K562 (cell line): ENCODE measurements around the gene FBXO10. TPM values are rescaled to one million over a fixed set of nuclear protein-coding genes. Genes with fewer than 3 reads are reported as not detected.

Experiments
- BRD4 ChIP-seq: fragments of 200-600 bp; sonication (generic); IDR thresholded peaks from 2 replicates; pipeline ENCODE4 v1.6.1; 2017; ENCODE audit warnings: inconsistent platforms
- DPF2 ChIP-seq: fragments of 450-650 bp; IDR thresholded peaks from 2 replicates; pipeline ENCODE4 v1.6.1; 2016
- ELF4 ChIP-seq: fragments of 450-650 bp; formaldehyde crosslinking; IDR thresholded peaks from 2 replicates; pipeline ENCODE4 v1.4.0; 2022; ENCODE audit warnings: missing genetic modification characterization
- ETV1 ChIP-seq: fragments of 450-650 bp; conservative IDR thresholded peaks from 2 replicates; pipeline ENCODE4 v1.6.1; 2016; ENCODE audit warnings: missing genetic modification characterization, control low read depth, low read depth, missing compliant biosample characterization
- GABPB1 ChIP-seq: sonication (generic); formaldehyde crosslinking; IDR thresholded peaks from 2 replicates; pipeline ENCODE4 v1.8.0; 2022; ENCODE audit warnings: mild to moderate bottlenecking, missing genetic modification reagents
- KLF1 ChIP-seq: fragments of 450-650 bp; IDR thresholded peaks from 2 replicates; pipeline ENCODE4 v1.6.1; 2016; ENCODE audit warnings: missing genetic modification characterization, missing compliant biosample characterization
- MTF1 ChIP-seq: fragments of 250-450 bp; sonication (Bioruptor Pico); IDR thresholded peaks from 2 replicates; pipeline ENCODE4 v1.9.0; 2021; ENCODE audit warnings: moderate library complexity, mild to moderate bottlenecking, inconsistent platforms, borderline replicate concordance
- MXI1 ChIP-seq: IDR thresholded peaks from 2 replicates; pipeline ENCODE4 v1.6.1; 2011; ENCODE audit warnings: low read depth, mild to moderate bottlenecking, improper control_type of control experiment, low read length
- SIX5 ChIP-seq, 2 experiments: IDR thresholded peaks; 2 replicates each; pipeline ENCODE4 v1.6.1; 2011; ENCODE audit warnings: low read length in 2 of 2, borderline replicate concordance in 1 of 2, low read depth in 1 of 2, mild to moderate bottlenecking in 1 of 2, moderate library complexity in 1 of 2; ENCODE audit not compliant: insufficient read depth in 1 of 2
- ZNF134 ChIP-seq: fragments of 250-450 bp; sonication (Bioruptor Pico); conservative IDR thresholded peaks from 2 replicates; pipeline ENCODE4 v1.4.0; 2020
- ZNF232 ChIP-seq: sonication (generic); formaldehyde crosslinking; IDR thresholded peaks from 2 replicates; pipeline ENCODE4 v1.8.0; 2022; ENCODE audit warnings: mild to moderate bottlenecking, missing genetic modification reagents
- ZNF507 ChIP-seq: conservative IDR thresholded peaks from 2 replicates; pipeline ENCODE4 v1.6.1; 2017; ENCODE audit warnings: missing genetic modification characterization, missing compliant biosample characterization
- ZNF668 ChIP-seq: fragments of 250-450 bp; sonication (Bioruptor Pico); IDR thresholded peaks from 2 replicates; pipeline ENCODE4 v1.8.0; 2022; ENCODE audit warnings: mild to moderate bottlenecking, inconsistent platforms
- polyA plus RNA-seq, 8 experiments: library from polyadenylated mRNA; depleted of rRNA in 4 of 8; stranded (reverse) in 5 of 8; unstranded in 3 of 8; fragments of >200 nt; fragmentation: Nextera tagmentation in 2 of 8; fragmentation: Illumina TruSeq in 1 of 8; extraction: Ambion mirVana in 2 of 8; extraction: Trizol in 1 of 8; gene quantifications; 2 replicates each; pipeline versions ENCODE4 v1.2.1 to v1.2.3, GENCODE V29; 2011 to 2014; ENCODE audit warnings: inconsistent platforms in 1 of 8, missing spikeins in 1 of 8
- total RNA-seq, 7 experiments: library from RNA; depleted of rRNA in 6 of 7; stranded (reverse); fragments of >200 nt in 6 of 7; fragmentation: Illumina TruSeq in 2 of 7; extraction: Trizol in 2 of 7; gene quantifications; 2 replicates each; pipeline versions ENCODE4 v1.2.1 to v1.2.3, GENCODE V29; 2011 to 2021; ENCODE audit warnings: low replicate concordance in 1 of 7
- TF ChIP-seq, protein P1 (sequence below): fragments of 450-650 bp; IDR thresholded peaks from 2 replicates; pipeline ENCODE4 v1.7.0; 2016; ENCODE audit warnings: borderline replicate concordance
- TF ChIP-seq, protein P2 (sequence below): sonication (generic); formaldehyde crosslinking; IDR thresholded peaks from 2 replicates; pipeline ENCODE4 v1.5.0; 2020; ENCODE audit warnings: missing genetic modification reagents
- TF ChIP-seq, protein P3 (sequence below): fragments of 250-450 bp; sonication (Bioruptor Pico); IDR thresholded peaks from 2 replicates; pipeline ENCODE4 v1.9.0; 2021; ENCODE audit warnings: mild to moderate bottlenecking, inconsistent platforms
- TF ChIP-seq, protein P4 (sequence below): IDR thresholded peaks from 3 replicates; pipeline ENCODE4 v1.6.1; 2011; ENCODE audit warnings: borderline replicate concordance, mild to moderate bottlenecking, moderate library complexity; ENCODE audit not compliant: insufficient read length; ENCODE audit errors: extremely low read depth
- TF ChIP-seq, protein P5 (sequence below): fragments of 250-450 bp; sonication (Bioruptor Pico); IDR thresholded peaks from 2 replicates; pipeline ENCODE4 v1.8.0; 2022; ENCODE audit warnings: inconsistent platforms, mild to moderate bottlenecking, moderate library complexity, borderline replicate concordance

Gene FBXO10
- total and polyA plus RNA-seq, 9 of the 15 experiments (the other 6 are each of a cell fraction or from before 2014, with no cell fraction given) = 0.84 to 9.9 (median 6.0) TPM

DNA sequence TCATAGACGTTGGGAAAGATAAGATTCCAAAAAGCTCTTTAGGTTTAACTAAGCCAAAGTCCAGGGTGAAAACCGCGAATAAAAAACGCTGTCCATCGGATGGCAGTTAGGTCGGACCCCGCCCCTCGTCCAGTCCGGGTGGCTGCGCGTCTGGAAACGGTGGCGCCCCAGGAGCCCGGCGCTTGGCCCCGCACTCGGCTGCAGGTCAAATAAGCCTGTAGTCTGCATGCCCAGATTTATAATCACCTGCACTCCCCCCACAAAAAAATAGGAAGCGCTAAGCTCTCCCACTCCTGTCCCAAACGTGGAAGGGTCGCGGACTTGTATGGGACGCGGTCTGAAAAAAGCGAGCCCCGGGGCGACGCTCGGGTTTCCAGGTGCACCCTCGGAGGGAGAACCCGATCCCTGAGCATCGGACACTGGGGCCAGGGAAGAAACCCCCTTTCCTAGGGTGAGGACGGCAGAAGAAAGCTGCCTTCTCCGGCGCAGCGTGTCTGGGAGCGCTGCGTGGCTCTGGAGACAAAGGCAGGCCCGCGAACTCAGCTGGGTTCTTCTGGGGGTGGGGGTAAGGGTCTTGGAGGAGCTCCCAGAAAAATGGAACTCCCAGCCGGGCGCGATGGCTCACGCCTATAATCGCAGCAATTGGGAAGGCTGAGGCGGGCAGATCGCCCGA lies 110.0 kb downstream of the FBXO10 start (continued):
- TF ChIP-seq, protein P1, sequence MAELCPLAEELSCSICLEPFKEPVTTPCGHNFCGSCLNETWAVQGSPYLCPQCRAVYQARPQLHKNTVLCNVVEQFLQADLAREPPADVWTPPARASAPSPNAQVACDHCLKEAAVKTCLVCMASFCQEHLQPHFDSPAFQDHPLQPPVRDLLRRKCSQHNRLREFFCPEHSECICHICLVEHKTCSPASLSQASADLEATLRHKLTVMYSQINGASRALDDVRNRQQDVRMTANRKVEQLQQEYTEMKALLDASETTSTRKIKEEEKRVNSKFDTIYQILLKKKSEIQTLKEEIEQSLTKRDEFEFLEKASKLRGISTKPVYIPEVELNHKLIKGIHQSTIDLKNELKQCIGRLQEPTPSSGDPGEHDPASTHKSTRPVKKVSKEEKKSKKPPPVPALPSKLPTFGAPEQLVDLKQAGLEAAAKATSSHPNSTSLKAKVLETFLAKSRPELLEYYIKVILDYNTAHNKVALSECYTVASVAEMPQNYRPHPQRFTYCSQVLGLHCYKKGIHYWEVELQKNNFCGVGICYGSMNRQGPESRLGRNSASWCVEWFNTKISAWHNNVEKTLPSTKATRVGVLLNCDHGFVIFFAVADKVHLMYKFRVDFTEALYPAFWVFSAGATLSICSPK = no peak
- TF ChIP-seq DPF2 (0 out of 2 replicates have a peak, but pooled peaks have one; percentile 3), ETV1 (no peak), ZNF668 (CRISPR knock-in tag) (no peak), ELF4 (CRISPR knock-in tag) (0 out of 2 replicates have a peak, but pooled peaks have one; percentile 22), BRD4 (no peak), KLF1 (tag) (no peak), ZNF507 (tag) (no peak), MTF1 (CRISPR knock-in tag) (no peak), SIX5 (IDR thresholded peaks at IDR 0.05; ENCODE audit: borderline replicate concordance in 1 of 2, insufficient read depth in 1 of 2, low read depth in 1 of 2, low read length in 2 of 2) (no peak), ZNF134 (CRISPR knock-in tag) (no peak), ZNF232 (no peak), MXI1 (no peak), GABPB1 (CRISPR knock-in tag) (no peak)
- TF ChIP-seq, protein P2, sequence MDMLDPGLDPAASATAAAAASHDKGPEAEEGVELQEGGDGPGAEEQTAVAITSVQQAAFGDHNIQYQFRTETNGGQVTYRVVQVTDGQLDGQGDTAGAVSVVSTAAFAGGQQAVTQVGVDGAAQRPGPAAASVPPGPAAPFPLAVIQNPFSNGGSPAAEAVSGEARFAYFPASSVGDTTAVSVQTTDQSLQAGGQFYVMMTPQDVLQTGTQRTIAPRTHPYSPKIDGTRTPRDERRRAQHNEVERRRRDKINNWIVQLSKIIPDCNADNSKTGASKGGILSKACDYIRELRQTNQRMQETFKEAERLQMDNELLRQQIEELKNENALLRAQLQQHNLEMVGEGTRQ (CRISPR knock-in tag) = no peak
- TF ChIP-seq, protein P3, sequence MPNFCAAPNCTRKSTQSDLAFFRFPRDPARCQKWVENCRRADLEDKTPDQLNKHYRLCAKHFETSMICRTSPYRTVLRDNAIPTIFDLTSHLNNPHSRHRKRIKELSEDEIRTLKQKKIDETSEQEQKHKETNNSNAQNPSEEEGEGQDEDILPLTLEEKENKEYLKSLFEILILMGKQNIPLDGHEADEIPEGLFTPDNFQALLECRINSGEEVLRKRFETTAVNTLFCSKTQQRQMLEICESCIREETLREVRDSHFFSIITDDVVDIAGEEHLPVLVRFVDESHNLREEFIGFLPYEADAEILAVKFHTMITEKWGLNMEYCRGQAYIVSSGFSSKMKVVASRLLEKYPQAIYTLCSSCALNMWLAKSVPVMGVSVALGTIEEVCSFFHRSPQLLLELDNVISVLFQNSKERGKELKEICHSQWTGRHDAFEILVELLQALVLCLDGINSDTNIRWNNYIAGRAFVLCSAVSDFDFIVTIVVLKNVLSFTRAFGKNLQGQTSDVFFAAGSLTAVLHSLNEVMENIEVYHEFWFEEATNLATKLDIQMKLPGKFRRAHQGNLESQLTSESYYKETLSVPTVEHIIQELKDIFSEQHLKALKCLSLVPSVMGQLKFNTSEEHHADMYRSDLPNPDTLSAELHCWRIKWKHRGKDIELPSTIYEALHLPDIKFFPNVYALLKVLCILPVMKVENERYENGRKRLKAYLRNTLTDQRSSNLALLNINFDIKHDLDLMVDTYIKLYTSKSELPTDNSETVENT (CRISPR knock-in tag) = no peak
- TF ChIP-seq, protein P4, sequence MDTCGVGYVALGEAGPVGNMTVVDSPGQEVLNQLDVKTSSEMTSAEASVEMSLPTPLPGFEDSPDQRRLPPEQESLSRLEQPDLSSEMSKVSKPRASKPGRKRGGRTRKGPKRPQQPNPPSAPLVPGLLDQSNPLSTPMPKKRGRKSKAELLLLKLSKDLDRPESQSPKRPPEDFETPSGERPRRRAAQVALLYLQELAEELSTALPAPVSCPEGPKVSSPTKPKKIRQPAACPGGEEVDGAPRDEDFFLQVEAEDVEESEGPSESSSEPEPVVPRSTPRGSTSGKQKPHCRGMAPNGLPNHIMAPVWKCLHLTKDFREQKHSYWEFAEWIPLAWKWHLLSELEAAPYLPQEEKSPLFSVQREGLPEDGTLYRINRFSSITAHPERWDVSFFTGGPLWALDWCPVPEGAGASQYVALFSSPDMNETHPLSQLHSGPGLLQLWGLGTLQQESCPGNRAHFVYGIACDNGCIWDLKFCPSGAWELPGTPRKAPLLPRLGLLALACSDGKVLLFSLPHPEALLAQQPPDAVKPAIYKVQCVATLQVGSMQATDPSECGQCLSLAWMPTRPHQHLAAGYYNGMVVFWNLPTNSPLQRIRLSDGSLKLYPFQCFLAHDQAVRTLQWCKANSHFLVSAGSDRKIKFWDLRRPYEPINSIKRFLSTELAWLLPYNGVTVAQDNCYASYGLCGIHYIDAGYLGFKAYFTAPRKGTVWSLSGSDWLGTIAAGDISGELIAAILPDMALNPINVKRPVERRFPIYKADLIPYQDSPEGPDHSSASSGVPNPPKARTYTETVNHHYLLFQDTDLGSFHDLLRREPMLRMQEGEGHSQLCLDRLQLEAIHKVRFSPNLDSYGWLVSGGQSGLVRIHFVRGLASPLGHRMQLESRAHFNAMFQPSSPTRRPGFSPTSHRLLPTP = no peak
- TF ChIP-seq, protein P5, sequence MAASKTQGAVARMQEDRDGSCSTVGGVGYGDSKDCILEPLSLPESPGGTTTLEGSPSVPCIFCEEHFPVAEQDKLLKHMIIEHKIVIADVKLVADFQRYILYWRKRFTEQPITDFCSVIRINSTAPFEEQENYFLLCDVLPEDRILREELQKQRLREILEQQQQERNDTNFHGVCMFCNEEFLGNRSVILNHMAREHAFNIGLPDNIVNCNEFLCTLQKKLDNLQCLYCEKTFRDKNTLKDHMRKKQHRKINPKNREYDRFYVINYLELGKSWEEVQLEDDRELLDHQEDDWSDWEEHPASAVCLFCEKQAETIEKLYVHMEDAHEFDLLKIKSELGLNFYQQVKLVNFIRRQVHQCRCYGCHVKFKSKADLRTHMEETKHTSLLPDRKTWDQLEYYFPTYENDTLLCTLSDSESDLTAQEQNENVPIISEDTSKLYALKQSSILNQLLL (CRISPR knock-in tag) = no peak
